Measurements from ENCODE around the gene LARP4B. TPM values are rescaled to one million over a fixed set of nuclear protein-coding genes. Genes with fewer than 3 reads are reported as not detected.
A peak's percentile ranks its signal among the peaks of the same experiment; 100 is the strongest.

Gene LARP4B
- total RNA-seq, 2 experiments from 2014 or later = 86.1 to 101 TPM

DNA sequence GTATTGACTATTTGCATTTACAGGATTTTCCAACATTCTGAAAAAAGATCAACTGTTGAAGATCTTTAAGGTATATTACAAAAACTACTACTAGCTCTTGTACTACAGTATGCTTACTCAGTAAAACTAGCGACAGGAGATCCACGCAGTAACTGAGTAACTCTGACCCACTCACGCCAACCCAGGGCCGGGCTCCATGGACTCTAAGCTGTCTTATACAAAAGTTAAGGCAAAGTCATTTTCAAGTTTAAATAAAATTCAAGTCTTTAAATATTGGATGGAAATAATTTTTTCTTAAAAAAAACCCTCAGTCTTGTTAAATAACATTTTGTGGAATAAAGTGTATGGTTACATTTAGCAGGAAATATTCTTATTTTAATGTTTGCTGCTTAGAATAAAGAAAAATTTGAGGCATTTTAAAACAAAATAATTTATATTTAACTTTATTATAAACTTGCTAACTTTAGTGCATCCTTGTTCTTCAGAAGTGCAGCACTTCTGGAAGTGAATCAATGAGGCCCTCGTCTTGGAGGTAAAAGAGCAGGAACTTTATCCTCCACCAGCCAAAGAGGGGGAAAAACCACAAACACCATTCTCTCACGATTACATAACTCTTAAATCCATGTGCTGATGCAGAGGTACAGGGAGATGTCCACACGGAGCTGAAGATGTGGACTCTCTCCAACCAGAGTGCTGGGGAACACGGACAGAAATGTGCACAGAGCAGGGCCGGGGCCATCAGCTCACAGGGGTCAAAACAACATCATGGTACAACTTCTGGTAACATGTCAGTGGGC is 119.9 kb downstream of the LARP4B start:
- no peak for DNase-seq
- POLR2A ChIA-PET = interaction anchor here (0.6 to 0.7 kb wide), 2 partner anchors 7 to 237 kb away, joined by 3 read pairs; no protein-coding TSS in a partner anchor
- no peaks in the 10 kb centered on the region for H3K4me1 Mint-ChIP-seq
- peak overlapping the region; percentile 19 for H3K27ac Mint-ChIP-seq
- no peaks in the 10 kb centered on the region for H3K27me3 Mint-ChIP-seq
- H3K4me3 Mint-ChIP-seq = no peak overlapping the region
- H3K9me3 Mint-ChIP-seq = no peaks in the 10 kb centered on the region
- CTCF ChIA-PET = no interaction called here
- H3K36me3 Mint-ChIP-seq (ENCODE audit: low read depth) = peaks cover 50% of the 10 kb centered on the region

DNA sequence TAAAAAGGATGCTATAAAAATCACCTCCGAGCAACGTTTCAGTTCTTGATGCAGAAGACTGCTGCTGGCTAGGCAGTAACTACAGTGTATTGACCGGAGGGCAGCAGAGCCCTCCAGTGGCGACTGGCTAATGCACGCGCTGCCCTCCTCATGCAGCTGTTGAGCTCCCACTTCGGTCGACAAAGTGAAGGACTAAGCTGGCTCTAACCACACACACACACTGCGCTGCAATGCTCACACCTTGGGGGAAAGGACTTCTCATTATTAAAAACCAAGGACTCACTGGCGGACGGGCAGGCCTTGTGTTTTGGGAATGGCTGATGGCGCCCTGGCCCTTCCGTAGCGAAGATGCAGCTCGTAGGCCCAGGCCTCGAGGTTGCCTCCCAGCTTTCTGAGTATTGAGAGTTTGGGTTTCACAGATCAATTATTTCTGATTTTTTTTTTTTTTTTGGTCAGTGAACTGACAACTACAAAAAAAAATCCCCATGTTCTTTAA is 121.1 kb downstream of the LARP4B start:
- POLR2A ChIA-PET = no interaction called here
- no peak for DNase-seq
- Mint-ChIP-seq H3K27ac (no peak overlapping the region), H3K36me3 (ENCODE audit: low read depth) (peaks cover 51% of the 10 kb centered on the region), H3K9me3 (no peaks in the 10 kb centered on the region), H3K4me3 (no peak overlapping the region), H3K4me1 (peaks cover 4% of the 10 kb centered on the region), H3K27me3 (no peaks in the 10 kb centered on the region)
- CTCF ChIA-PET = interaction anchor here (0.7 kb wide), 1 partner anchor 12 kb away, joined by 4 read pairs; no protein-coding TSS in a partner anchor

DNA sequence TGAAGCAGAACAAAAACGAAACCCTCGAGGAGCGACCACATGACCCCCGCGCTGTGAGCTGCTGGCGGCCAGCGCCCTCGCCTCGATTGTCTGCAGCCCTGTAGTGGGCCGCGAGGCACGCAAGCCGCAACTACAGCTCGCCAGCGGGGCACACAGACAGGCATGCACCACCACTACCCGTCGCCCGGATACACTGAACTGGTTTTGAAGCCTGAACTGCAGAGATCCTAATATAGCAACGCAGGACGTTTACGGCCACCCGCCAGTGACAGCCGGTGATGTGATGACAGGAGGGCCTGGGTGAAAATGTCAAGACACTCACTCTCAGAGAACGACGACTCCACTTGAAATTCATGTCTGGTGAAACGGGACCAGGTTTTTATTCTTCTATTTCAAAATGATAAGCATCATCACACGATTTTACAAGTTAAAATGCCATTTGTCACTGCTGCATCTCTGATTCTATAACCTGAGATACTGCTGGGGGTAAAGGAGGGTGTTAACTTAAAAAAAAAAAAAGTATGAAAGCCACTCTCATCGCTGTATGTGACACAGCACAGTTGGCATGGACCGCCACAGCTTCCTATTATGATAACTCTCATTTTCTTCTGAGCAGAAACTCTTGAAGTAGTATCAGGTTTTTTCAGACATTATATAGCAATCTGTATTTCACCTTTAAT is 121.7 kb downstream of the LARP4B start:
- POLR2A ChIA-PET = no interaction called here

DNA sequence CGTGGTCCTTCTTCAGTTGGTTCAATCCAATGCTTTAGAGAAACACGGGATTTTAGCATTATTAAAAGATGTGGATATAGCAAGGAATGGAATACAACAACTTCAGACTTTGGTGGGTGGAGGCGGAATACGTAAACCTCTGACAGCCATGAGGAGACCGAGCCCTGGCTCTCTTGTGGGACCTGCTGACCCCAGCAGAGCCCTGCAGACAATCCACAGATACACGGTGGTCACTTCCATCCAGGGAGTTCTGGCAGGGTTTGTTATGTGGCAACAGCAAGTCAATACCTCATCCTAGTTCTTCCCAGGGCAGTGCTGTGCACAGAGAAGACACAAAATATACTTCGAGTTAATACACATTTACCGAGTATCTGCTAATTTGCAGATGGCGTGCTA is 123.5 kb downstream of the LARP4B start:
- Mint-ChIP-seq H3K4me3 (no peak overlapping the region), H3K27me3 (no peaks in the 10 kb centered on the region), H3K36me3 (ENCODE audit: low read depth) (peaks cover 41% of the 10 kb centered on the region), H3K27ac (no peak overlapping the region), H3K4me1 (peaks cover 12% of the 10 kb centered on the region), H3K9me3 (no peaks in the 10 kb centered on the region)
- POLR2A ChIA-PET = no interaction called here
- DNase-seq = no peak
- CTCF ChIA-PET = no interaction called here

More for the DNA sequence above, 121.7 kb downstream of the LARP4B start:
- DNase-seq = no peak
- no peak overlapping the region for H3K4me3 Mint-ChIP-seq
- H3K27ac Mint-ChIP-seq = no peak overlapping the region
- no peaks in the 10 kb centered on the region for H3K9me3 Mint-ChIP-seq
- H3K36me3 Mint-ChIP-seq (ENCODE audit: low read depth) = peaks cover 51% of the 10 kb centered on the region
- H3K27me3 Mint-ChIP-seq = no peaks in the 10 kb centered on the region
- H3K4me1 Mint-ChIP-seq = peaks cover 6% of the 10 kb centered on the region
- CTCF ChIA-PET = interaction anchor here (0.7 kb wide), 1 partner anchor 13 kb away, joined by 4 read pairs; no protein-coding TSS in a partner anchor

DNA sequence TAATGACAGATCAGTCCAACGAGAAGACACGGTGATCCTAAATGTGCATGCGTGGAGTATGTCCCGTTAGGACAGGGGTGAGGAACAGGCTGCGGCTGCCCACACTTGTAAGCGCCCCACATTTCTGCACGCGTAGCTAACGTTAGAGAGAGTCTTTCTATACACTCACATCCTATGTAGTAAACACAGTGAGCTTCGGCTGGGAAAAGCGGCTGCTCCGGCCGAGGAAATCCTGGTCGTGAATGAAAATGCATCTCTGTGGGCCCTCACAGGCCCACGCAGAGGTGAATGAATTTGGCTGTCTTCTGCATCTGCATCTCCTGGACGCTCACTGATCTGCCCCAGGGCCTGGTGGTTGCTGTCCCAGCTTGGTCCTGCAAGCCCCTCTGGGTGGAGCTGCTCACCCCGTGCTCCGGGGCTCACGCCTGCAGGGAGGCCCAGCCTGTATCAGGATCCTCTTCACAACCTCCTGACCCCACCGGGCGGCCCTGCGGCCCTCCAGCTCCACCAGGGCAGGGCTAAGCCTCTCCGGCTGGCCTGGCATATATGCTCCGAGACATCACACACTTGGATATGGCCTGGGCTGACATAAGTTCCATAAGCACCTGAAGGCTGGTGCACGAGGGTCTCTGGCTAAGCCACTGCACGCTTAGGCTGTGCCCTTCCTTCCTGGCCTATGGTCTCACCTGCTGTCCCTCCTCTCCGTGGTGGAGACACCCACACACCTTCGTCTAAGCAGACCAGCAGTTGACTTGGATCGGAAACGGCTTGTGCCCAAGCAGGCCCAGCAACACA is 124.1 kb downstream of the LARP4B start:
- Mint-ChIP-seq H3K27me3 (no peaks in the 10 kb centered on the region), H3K36me3 (ENCODE audit: low read depth) (peaks cover 40% of the 10 kb centered on the region), H3K4me3 (no peak overlapping the region), H3K27ac (no peak overlapping the region), H3K9me3 (no peaks in the 10 kb centered on the region), H3K4me1 (peaks cover 12% of the 10 kb centered on the region)
- POLR2A ChIA-PET = no interaction called here
- CTCF ChIA-PET = no interaction called here
- DNase-seq = no peak

DNA sequence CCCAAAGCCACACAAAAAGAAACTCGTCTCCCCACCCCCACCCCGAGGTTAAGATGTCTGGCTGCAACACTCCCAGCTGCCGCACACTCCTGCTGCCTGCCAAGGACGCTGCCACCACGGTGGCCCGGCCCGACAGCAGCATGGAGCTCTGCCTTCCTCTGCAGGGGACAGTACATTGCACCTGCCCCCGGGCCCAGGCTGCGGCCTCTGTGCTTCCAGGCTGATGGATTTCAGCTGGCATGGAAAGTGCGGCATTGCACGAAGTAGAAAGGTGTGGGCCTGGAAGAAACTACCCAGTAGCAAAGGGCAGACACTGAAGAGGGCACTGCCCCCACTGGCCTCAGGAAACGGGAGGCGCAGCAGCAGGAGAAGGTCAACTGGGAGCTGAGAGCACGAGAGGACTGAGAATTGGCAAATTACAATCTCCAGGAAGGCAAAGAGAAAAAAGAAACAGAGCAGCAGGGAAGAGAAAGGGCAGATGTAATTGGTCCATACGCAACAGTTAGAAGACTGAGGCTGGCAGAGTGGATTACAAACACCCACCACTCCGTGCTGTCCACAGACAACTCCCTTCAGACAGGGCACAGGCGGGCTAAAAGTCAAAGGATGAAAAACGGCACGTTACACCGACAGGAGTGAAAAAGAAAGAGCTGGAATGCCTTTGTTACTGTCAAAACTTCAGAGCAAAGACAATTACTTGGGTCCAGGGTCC is 124.9 kb downstream of the LARP4B start:
- ChIA-PET POLR2A (no interaction called here), CTCF (interaction anchor here (0.6 kb wide), 1 partner anchor 309 kb away, joined by 3 read pairs; no protein-coding TSS in a partner anchor)
- Mint-ChIP-seq H3K27me3 (no peaks in the 10 kb centered on the region), H3K36me3 (ENCODE audit: low read depth) (peaks cover 33% of the 10 kb centered on the region), H3K4me1 (peaks cover 12% of the 10 kb centered on the region), H3K9me3 (no peaks in the 10 kb centered on the region), H3K27ac (no peak overlapping the region), H3K4me3 (no peak overlapping the region)
- no peak for DNase-seq

DNA sequence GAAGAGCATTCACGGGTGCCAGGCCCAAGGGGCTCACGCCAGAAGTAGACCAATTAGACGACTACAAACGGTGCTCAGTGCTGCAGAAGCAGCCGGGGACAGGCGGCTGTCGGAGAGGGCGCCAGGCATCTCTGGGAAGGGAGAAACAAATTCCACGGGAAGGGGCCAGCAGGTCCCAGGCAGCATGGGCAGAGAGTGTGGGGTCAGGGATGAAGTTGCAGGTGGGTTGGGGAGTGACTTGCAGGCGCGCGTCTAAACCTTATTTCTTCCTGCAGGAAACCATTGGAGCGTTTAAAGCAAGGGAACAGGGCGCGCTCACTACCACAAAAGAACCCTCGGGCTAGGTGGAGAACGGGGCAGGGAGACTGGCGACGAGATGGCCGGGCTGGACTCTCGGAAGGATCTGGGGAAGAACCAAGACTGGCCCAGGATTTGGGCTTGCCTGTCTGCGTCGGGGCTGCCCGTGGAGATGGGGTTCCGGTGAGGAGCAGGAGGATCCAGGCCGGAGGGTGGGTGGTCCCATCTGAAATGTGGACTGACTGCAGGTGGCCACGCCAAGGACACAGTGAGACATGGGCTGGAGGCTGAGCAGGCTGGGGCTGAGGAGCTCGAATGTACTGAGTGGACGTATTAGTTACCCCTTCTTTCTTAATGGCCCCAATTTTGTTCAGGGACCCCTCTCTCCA is 125.7 kb downstream of the LARP4B start:
- POLR2A ChIA-PET = no interaction called here
- CTCF ChIA-PET = no interaction called here
- peak overlapping the region; percentile 54 for H3K27ac Mint-ChIP-seq
- no peak overlapping the region for H3K4me3 Mint-ChIP-seq
- DNase-seq = no peak
- H3K27me3 Mint-ChIP-seq = no peaks in the 10 kb centered on the region
- peaks cover 12% of the 10 kb centered on the region for H3K4me1 Mint-ChIP-seq
- H3K36me3 Mint-ChIP-seq (ENCODE audit: low read depth) = peaks cover 28% of the 10 kb centered on the region
- no peaks in the 10 kb centered on the region for H3K9me3 Mint-ChIP-seq

DNA sequence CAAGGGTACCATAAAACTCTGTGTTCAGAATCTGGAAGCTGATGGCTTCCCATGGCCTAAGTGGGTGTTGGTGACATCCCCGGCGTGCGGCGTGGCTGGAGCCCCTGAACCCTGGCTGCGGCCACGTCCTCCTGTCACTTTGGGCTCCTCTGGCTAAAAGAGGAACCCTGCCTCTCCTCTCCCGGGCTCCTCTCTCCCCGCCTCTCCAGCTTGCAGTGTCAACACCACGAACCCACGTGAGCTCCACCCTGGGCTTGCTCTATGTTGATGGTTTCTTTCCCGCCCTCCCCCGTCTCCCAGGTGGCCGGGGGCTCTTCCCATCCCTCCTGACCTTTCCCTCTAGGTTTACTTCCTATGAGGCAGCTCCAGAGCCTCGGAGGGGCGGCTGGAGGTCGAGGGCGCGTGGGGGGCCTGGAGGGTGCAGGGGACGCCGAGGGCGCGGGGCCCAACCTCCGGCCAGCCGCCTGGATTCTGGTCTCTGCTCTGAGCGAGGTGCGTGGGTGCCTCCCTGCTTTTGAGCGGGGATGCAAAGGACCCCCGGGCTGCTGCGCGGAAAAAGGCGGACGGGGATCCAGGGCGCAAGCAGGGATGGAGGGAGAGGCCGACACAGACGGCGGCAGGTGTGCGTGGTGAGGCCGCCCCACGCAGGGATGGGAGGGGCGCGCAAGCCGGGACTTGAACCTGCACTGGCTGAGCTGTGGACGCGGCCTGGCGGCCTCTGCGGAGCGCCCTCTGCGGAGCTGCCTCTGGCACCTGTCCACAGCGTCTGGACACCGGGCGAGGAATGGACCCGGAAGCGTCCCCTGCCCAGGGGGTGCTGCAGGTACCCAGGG is 126.5 kb downstream of the LARP4B start:
- H3K4me1 Mint-ChIP-seq = peaks cover 12% of the 10 kb centered on the region
- POLR2A ChIA-PET = interaction anchor here (0.7 kb wide), 1 partner anchor 55 kb away, joined by 3 read pairs; no protein-coding TSS in a partner anchor
- CTCF ChIA-PET = interaction anchor here (1.4 kb wide), 1 partner anchor 13 kb away, joined by 3 read pairs; no protein-coding TSS in a partner anchor
- H3K4me3 Mint-ChIP-seq = no peak overlapping the region
- H3K36me3 Mint-ChIP-seq (ENCODE audit: low read depth) = peaks cover 28% of the 10 kb centered on the region
- DNase-seq = no peak
- H3K27me3 Mint-ChIP-seq = no peaks in the 10 kb centered on the region
- peaks cover 3% of the 10 kb centered on the region for H3K9me3 Mint-ChIP-seq
- no peak overlapping the region for H3K27ac Mint-ChIP-seq

DNA sequence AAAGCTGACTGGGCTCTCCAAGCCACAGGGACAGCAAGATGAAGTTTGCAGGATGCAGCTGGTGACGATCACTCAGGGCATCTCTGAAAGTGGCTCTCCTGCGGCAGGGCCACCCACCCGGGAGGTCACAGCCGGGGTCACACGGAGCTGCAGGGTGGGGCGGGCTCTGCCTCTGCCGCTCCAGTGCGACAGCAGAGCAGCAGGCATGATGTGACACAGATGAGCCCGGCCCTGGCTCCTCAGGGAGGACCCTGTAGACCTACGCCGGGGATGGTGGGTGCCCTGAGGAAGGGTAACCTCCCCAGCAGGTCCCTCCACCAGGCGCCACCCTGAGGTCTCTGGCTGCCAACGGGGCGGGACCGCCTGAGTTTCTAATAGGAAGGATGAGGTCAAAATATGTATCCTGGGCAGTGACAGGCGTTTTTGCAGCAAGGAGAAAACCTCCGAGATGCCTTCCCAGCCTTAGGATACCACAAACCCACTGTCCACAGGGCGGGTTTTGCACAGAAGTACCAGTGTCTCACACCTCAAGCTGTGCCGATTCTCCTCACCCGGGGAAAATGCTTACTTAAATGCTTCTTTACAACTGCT is 127.2 kb downstream of the LARP4B start:
- ChIA-PET POLR2A (interaction anchor here (0.6 to 0.7 kb wide), 2 partner anchors 8 to 54 kb away, joined by 3 read pairs; no protein-coding TSS in a partner anchor), CTCF (interaction anchor here (1.4 kb wide), 1 partner anchor 13 kb away, joined by 3 read pairs; no protein-coding TSS in a partner anchor)
- Mint-ChIP-seq H3K4me3 (no peak overlapping the region), H3K4me1 (peaks cover 12% of the 10 kb centered on the region), H3K27me3 (no peaks in the 10 kb centered on the region), H3K27ac (no peak overlapping the region), H3K36me3 (ENCODE audit: low read depth) (peaks cover 21% of the 10 kb centered on the region), H3K9me3 (peaks cover 8% of the 10 kb centered on the region)
- DNase-seq = no peak

DNA sequence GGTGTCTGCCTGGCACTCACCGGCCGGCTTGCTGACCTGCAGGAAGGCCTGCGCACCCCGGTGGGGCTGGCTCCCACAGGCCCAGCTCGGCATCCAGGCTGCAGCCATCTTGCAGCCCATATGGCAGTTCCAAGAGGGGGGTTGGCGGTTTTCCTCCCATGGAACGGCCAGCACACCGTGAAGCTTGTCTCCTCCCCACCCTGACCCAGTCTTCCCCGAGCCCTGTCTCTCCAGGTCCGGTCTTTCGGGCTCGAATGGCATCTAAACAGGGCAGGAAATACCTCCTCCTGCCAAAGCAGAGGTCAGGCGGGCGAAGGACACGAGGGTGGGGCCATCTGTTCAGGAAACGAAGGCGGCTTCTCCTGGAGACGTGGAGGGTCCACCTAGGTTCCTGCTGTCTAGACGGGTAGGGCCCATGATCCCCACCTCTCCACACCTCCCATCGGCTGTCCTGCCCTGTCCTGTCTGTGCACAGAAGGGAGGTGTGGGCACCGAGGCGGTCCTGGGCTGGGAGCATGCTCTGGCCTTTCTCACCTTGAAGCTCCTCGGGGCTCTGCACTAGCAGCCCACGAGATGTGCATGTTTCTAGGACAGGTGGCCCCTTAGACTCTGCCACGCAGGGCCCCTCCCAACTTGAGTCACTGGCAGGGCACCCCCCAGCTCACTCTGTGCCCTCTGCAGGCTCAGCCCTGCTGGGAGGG is 128.3 kb downstream of the LARP4B start:
- DNase-seq = no peak
- H3K9me3 Mint-ChIP-seq = peaks cover 19% of the 10 kb centered on the region
- no peaks in the 10 kb centered on the region for H3K27me3 Mint-ChIP-seq
- ChIA-PET CTCF (interaction anchor here (1.4 kb wide), 1 partner anchor 14 kb away, joined by 3 read pairs; no protein-coding TSS in a partner anchor), POLR2A (no interaction called here)
- no peak overlapping the region for H3K27ac Mint-ChIP-seq
- H3K36me3 Mint-ChIP-seq (ENCODE audit: low read depth) = peaks cover 15% of the 10 kb centered on the region
- peaks cover 12% of the 10 kb centered on the region for H3K4me1 Mint-ChIP-seq
- no peak overlapping the region for H3K4me3 Mint-ChIP-seq
